Tibial nerve (tissue), 3 donors: ENCODE measurements around the gene SLC19A2.
"Not testable (repeated sequence)": the region's sequence is repeated elsewhere in the genome, so short reads cannot be mapped to it uniquely, and the experiment has no call there.

Experiments
- POLR2A ChIP-seq, 2 donors: fragments of 450-650 bp; IDR thresholded peaks; one replicate each; pipeline ENCODE4 v1.6.1; 2017; ENCODE audit warnings: antibody characterized with exemption in 2 of 2, mild to moderate bottlenecking in 2 of 2, moderate library complexity in 2 of 2
- TF ChIP-seq, protein P1 (sequence below), 5 experiments: fragments of 200-600 bp in 3 of 5; fragments of 450-650 bp in 2 of 5; sonication (generic) in 3 of 5; IDR thresholded peaks; one replicate each; pipeline ENCODE4 v1.5.1; 2016 to 2019; ENCODE audit warnings: antibody characterized with exemption in 5 of 5, mild to moderate bottlenecking in 3 of 5, moderate library complexity in 2 of 5

- TF ChIP-seq, protein P1, sequence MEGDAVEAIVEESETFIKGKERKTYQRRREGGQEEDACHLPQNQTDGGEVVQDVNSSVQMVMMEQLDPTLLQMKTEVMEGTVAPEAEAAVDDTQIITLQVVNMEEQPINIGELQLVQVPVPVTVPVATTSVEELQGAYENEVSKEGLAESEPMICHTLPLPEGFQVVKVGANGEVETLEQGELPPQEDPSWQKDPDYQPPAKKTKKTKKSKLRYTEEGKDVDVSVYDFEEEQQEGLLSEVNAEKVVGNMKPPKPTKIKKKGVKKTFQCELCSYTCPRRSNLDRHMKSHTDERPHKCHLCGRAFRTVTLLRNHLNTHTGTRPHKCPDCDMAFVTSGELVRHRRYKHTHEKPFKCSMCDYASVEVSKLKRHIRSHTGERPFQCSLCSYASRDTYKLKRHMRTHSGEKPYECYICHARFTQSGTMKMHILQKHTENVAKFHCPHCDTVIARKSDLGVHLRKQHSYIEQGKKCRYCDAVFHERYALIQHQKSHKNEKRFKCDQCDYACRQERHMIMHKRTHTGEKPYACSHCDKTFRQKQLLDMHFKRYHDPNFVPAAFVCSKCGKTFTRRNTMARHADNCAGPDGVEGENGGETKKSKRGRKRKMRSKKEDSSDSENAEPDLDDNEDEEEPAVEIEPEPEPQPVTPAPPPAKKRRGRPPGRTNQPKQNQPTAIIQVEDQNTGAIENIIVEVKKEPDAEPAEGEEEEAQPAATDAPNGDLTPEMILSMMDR (IDR thresholded peaks at IDR 0.05), result not testable (repeated sequence)
- TF ChIP-seq POLR2A (IDR thresholded peaks at IDR 0.05), result not testable (repeated sequence)
Observed at GRCh38 chr1:169533528-169534190, 47.9 kb upstream of the SLC19A2 start.
